ENCODE results near the gene PTCD1. TPM values are rescaled to one million over a fixed set of nuclear protein-coding genes. Genes with fewer than 3 reads are reported as not detected.

PTCD1 gene
- total RNA-seq, 1 donor from 2014 or later, result 5.5 TPM

- TF ChIP-seq CTCF (IDR thresholded peaks at IDR 0.05; ENCODE audit: partially characterized antibody, unreplicated experiment), result no peak
- Mint-ChIP-seq H3K36me3 (ENCODE audit: unreplicated experiment) (no peaks in the 10 kb centered on the region), H3K4me1 (ENCODE audit: low read depth, unreplicated experiment) (no peaks in the 10 kb centered on the region), H3K27ac (ENCODE audit: unreplicated experiment) (no peak overlapping the region), H3K4me3 (ENCODE audit: unreplicated experiment) (no peak overlapping the region), H3K9me3 (ENCODE audit: unreplicated experiment) (peaks cover 4% of the 10 kb centered on the region), H3K27me3 (ENCODE audit: unreplicated experiment) (peaks cover 3% of the 10 kb centered on the region)
- DNase-seq, result no peak
Measured at GRCh38 chr7:99384523-99384922, 54.1 kb downstream of the PTCD1 start.

DNA sequence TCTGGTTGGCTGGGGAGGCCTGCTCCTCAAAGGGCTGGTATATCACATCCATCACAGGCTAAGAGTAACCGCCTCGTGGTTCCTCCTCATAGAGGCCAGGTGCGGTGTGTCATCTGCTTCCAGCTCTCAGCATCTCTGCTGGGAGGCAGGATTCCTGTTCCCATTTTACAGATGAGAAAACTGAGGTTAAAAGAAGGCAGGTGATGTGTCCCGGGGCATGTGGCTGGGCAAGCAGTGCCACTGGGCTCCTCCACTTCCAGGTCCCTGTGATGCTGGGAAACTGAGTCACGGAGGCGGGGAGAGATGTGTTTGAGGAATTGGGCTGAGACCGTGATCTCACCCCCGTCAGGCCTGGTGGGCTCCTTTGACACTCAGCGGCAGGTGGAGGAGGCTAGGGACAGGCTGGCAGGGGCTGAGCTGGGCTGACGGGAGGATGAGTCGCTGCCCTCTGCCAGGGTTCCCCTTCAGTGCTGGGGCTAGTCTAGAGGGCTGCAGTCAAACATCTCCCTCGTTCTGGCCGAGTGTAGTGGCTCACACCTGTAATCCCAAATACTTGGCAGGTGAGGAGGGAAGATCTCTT lies 54.7 kb downstream of the PTCD1 start:
- no peaks in the 10 kb centered on the region for H3K4me1 Mint-ChIP-seq (ENCODE audit: low read depth, unreplicated experiment)
- H3K4me3 Mint-ChIP-seq (ENCODE audit: unreplicated experiment), result no peak overlapping the region
- no peak overlapping the region for H3K27ac Mint-ChIP-seq (ENCODE audit: unreplicated experiment)
- H3K9me3 Mint-ChIP-seq (ENCODE audit: unreplicated experiment), result peaks cover 4% of the 10 kb centered on the region
- H3K36me3 Mint-ChIP-seq (ENCODE audit: unreplicated experiment), result no peaks in the 10 kb centered on the region
- no peak for DNase-seq
- peaks cover 3% of the 10 kb centered on the region for H3K27me3 Mint-ChIP-seq (ENCODE audit: unreplicated experiment)
- no peak for TF ChIP-seq CTCF (IDR thresholded peaks at IDR 0.05; ENCODE audit: partially characterized antibody, unreplicated experiment)

- no peaks in the 10 kb centered on the region for H3K36me3 Mint-ChIP-seq (ENCODE audit: unreplicated experiment)
- H3K9me3 Mint-ChIP-seq (ENCODE audit: unreplicated experiment), result peaks cover 4% of the 10 kb centered on the region
- no peak overlapping the region for H3K27ac Mint-ChIP-seq (ENCODE audit: unreplicated experiment)
Measured at GRCh38 chr7:99383203-99383602, 55.4 kb downstream of the PTCD1 start.

DNA sequence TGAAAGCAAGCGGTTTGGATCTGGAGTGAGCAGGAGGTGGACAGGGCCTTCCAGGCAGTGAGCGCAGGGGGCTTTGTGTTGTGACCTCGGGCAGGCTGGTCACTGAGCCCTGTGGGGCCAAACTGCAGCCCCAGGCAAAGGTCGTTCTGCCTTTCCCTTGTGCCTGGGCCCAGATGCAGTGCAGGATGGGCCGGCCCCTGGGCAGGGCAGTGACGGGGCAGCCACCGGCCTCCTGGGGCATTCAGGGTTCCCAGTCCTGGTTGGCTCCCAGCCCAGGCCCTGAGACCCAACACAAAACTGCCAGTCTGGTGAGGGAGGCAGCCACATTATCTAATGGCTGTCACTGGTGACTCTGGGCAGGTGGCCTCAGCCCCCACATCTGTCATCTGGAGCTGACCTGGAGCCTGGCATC lies 56.9 kb downstream of the PTCD1 start:
- peaks cover 3% of the 10 kb centered on the region for H3K27me3 Mint-ChIP-seq (ENCODE audit: unreplicated experiment)
- TF ChIP-seq CTCF (IDR thresholded peaks at IDR 0.05; ENCODE audit: partially characterized antibody, unreplicated experiment), result no peak

More at GRCh38 chr7:99383203-99383602, 55.4 kb downstream of the PTCD1 start:
- peaks cover 3% of the 10 kb centered on the region for H3K27me3 Mint-ChIP-seq (ENCODE audit: unreplicated experiment)
- no peak for DNase-seq
- TF ChIP-seq CTCF (IDR thresholded peaks at IDR 0.05; ENCODE audit: partially characterized antibody, unreplicated experiment), result no peak
- no peaks in the 10 kb centered on the region for H3K4me1 Mint-ChIP-seq (ENCODE audit: low read depth, unreplicated experiment)
- H3K4me3 Mint-ChIP-seq (ENCODE audit: unreplicated experiment), result no peak overlapping the region

DNA sequence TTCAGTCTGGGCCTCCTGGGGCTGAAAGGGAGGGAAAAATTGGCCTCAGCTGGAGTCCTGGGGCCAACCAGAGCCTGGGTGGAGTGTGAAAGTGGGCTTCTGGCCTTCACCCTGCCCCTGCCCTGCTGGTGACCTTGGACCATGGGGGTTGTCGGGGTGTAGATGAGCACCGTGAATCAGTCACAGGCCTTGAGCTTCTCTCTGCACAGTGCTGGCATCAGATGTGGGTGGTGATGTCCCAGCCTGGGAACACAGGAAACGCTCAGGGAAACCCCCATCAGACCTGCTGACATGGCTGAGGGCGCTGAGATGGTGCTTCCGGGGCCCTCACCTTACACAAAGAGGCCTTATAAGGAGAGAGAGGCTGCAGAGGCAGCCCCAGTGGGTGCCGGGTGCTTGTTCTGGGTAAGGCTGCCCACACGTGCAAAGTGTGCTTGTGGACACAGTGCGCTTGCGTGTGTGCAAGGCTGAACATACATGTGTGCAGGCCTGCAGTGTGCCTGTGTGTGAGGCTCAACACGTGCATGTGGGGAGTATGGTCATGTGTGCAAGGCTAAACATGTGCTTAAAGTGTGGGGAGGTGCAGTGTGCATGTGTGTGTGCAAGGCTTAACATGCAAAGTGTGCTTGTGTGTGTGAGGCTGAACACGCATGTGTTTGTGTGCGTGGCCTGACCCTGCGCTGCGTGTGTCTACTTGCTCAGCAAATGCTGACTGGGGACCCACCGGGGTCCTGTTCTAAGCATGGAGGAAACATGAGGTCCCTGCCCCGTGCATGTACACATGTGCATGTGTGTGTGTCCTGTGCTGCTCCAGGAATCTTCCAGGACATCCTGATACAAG lies 57.6 kb downstream of the PTCD1 start:
- Mint-ChIP-seq H3K27me3 (ENCODE audit: unreplicated experiment) (peaks cover 3% of the 10 kb centered on the region), H3K4me3 (ENCODE audit: unreplicated experiment) (no peak overlapping the region), H3K9me3 (ENCODE audit: unreplicated experiment) (peaks cover 4% of the 10 kb centered on the region), H3K36me3 (ENCODE audit: unreplicated experiment) (no peaks in the 10 kb centered on the region), H3K27ac (ENCODE audit: unreplicated experiment) (peak overlapping the region; percentile 52), H3K4me1 (ENCODE audit: low read depth, unreplicated experiment) (no peaks in the 10 kb centered on the region)
- TF ChIP-seq CTCF (IDR thresholded peaks at IDR 0.05; ENCODE audit: partially characterized antibody, unreplicated experiment), result no peak
- no peak for DNase-seq

More for the DNA sequence above, 56.9 kb downstream of the PTCD1 start:
- DNase-seq, result no peak
- no peak overlapping the region for H3K27ac Mint-ChIP-seq (ENCODE audit: unreplicated experiment)
- no peaks in the 10 kb centered on the region for H3K4me1 Mint-ChIP-seq (ENCODE audit: low read depth, unreplicated experiment)
- peaks cover 4% of the 10 kb centered on the region for H3K9me3 Mint-ChIP-seq (ENCODE audit: unreplicated experiment)
- H3K4me3 Mint-ChIP-seq (ENCODE audit: unreplicated experiment), result no peak overlapping the region
- H3K36me3 Mint-ChIP-seq (ENCODE audit: unreplicated experiment), result no peaks in the 10 kb centered on the region

All from glutamatergic neuron (in vitro differentiated cells).